OCI-LY7 (cell line): Measurements from ENCODE around the gene TMIGD1.

ENCODE experiments used
- EZH2phosphoT487 ChIP-seq: fragments of 200-600 bp; sonication (generic); IDR thresholded peaks from 2 replicates; pipeline ENCODE4 v1.6.1; 2018; ENCODE audit warnings: low read depth, borderline replicate concordance, mild to moderate bottlenecking, mixed run types, antibody characterized with exemption, low read length, moderate library complexity, mixed read lengths
- TF ChIP-seq, protein P1 (sequence below): fragments of 200-600 bp; sonication (generic); conservative IDR thresholded peaks from 2 replicates; pipeline ENCODE4 v1.5.1; 2014; ENCODE audit warnings: mild to moderate bottlenecking, antibody characterized with exemption, low read length, moderate library complexity, mixed read lengths

DNA sequence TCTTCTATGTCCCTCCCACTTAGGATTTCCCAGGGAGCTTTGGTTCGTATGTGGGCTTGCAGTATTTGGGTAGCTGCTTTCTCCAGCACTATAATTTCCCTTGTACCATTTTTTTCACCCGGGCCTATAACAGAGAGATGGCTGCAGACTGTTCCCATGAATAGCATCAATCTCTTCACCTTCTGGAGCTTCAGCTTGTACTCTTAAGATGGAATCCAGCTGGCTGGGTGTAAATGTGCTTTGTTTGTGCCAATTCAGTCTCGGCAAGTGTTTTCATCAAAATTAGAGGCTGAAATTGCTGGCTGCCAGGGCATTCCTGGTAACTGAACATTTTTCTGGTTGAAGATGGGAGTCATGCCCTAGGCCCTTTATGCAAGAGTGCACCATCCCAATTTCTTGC is 32.7 kb upstream of the TMIGD1 start:
- TF ChIP-seq, protein P1, sequence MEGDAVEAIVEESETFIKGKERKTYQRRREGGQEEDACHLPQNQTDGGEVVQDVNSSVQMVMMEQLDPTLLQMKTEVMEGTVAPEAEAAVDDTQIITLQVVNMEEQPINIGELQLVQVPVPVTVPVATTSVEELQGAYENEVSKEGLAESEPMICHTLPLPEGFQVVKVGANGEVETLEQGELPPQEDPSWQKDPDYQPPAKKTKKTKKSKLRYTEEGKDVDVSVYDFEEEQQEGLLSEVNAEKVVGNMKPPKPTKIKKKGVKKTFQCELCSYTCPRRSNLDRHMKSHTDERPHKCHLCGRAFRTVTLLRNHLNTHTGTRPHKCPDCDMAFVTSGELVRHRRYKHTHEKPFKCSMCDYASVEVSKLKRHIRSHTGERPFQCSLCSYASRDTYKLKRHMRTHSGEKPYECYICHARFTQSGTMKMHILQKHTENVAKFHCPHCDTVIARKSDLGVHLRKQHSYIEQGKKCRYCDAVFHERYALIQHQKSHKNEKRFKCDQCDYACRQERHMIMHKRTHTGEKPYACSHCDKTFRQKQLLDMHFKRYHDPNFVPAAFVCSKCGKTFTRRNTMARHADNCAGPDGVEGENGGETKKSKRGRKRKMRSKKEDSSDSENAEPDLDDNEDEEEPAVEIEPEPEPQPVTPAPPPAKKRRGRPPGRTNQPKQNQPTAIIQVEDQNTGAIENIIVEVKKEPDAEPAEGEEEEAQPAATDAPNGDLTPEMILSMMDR: no peak
- no peak for TF ChIP-seq EZH2phosphoT487
